ENCODE data around the gene GRIK4. TPM values are rescaled to one million over a fixed set of nuclear protein-coding genes. Genes with fewer than 3 reads are reported as not detected.
A peak's percentile ranks its signal among the peaks of the same experiment; 100 is the strongest.

The GRIK4 gene
- total RNA-seq: not detected

GRCh38 chr11:120511116-120511819, at the start of gene GRIK4:
TSS of gene GRIK4 (plus strand) at chr11:120511748. CDS start at chr11:120660319, 148,571 bp downstream.
- Histone ChIP-seq H3K4me3 (peak within 1 kb of the TSS; percentile 50 to 67), H3K9me3 (no peaks in the 10 kb centered on the region), H3K4me1 (no peaks in the 10 kb centered on the region), H3K27me3 (no peaks in the 10 kb centered on the region), H3K27ac (no peak within 1 kb of the TSS), H3K36me3 (no peaks in the 10 kb centered on the region)
- intact Hi-C loops (cut with DNase I): loop anchor here (1.0 to 5.0 kb wide), 4 partner anchors 174 to 686 kb away; no protein-coding TSS in a partner anchor
- peak; percentile 91 to 97 (median 91) for TF ChIP-seq CTCF (IDR thresholded peaks at IDR 0.05)
- DNase-seq (ENCODE audit: low spot score in 2 of 2): peak in 1 of 2 donors; percentile 85

GRCh38 chr11:120462825-120463224, 48.7 kb upstream of the GRIK4 start:
- TF ChIP-seq CTCF (IDR thresholded peaks at IDR 0.05): no peak
- Histone ChIP-seq H3K27ac (no peak overlapping the region), H3K36me3 (peaks cover 62 to 88% of the 10 kb centered on the region in 2 donors), H3K27me3 (no peaks in the 10 kb centered on the region), H3K4me3 (no peak overlapping the region), H3K4me1 (no peaks in the 10 kb centered on the region), H3K9me3 (no peaks in the 10 kb centered on the region)
- no peak for DNase-seq (ENCODE audit: low spot score in 2 of 2)
- intact Hi-C loops (cut with DNase I): no loop called here

GRCh38 chr11:120465921-120466534, 45.5 kb upstream of the GRIK4 start:
- H3K4me3 ChIP-seq: no peak overlapping the region
- no peaks in the 10 kb centered on the region for H3K4me1 ChIP-seq
- TF ChIP-seq CTCF (IDR thresholded peaks at IDR 0.05): no peak
- peaks cover 52 to 88% of the 10 kb centered on the region in 2 donors for H3K36me3 ChIP-seq
- H3K27ac ChIP-seq: no peak overlapping the region
- no peaks in the 10 kb centered on the region for H3K27me3 ChIP-seq
- intact Hi-C loops (cut with DNase I): no loop called here
- no peaks in the 10 kb centered on the region for H3K9me3 ChIP-seq
- no peak for DNase-seq (ENCODE audit: low spot score in 2 of 2)

GRCh38 chr11:120467627-120468026, 43.9 kb upstream of the GRIK4 start:
- DNase-seq (ENCODE audit: low spot score in 2 of 2): no peak
- intact Hi-C loops (cut with DNase I): no loop called here
- H3K9me3 ChIP-seq: no peaks in the 10 kb centered on the region
- H3K4me3 ChIP-seq: no peak overlapping the region
- no peaks in the 10 kb centered on the region for H3K4me1 ChIP-seq
- TF ChIP-seq CTCF (IDR thresholded peaks at IDR 0.05): no peak
- H3K27me3 ChIP-seq: no peaks in the 10 kb centered on the region
- no peak overlapping the region for H3K27ac ChIP-seq
- H3K36me3 ChIP-seq: peaks cover 48 to 88% of the 10 kb centered on the region in 2 donors

- Histone ChIP-seq H3K27me3 (no peaks in the 10 kb centered on the region), H3K4me1 (no peaks in the 10 kb centered on the region), H3K9me3 (no peaks in the 10 kb centered on the region), H3K36me3 (peaks cover 40 to 97% of the 10 kb centered on the region in 2 donors), H3K27ac (no peak overlapping the region), H3K4me3 (no peak overlapping the region)
- no peak for TF ChIP-seq CTCF (IDR thresholded peaks at IDR 0.05)
- DNase-seq (ENCODE audit: low spot score in 2 of 2): no peak
- intact Hi-C loops (cut with DNase I): no loop called here
These were observed 40.4 kb upstream of the GRIK4 start for GRCh38 chr11:120471131-120471530.
